Measurements from ENCODE around the gene FARP2.
"Not testable (repeated sequence)": the region's sequence is repeated elsewhere in the genome, so short reads cannot be mapped to it uniquely, and the experiment has no call there.

Gene FARP2

GRCh38 chr2:241366678-241367077, 10.6 kb downstream of the FARP2 start:
- H3K9ac ChIP-seq (ENCODE audit: low read length), result peak overlapping the region; percentile 43
- H3K4me2 ChIP-seq (ENCODE audit: low read length), result peak overlapping the region; percentile 85
- peaks cover 48% of the 10 kb centered on the region for H3K4me1 ChIP-seq (ENCODE audit: low read length)
- peak overlapping the region; percentile 80 for H3K27ac ChIP-seq (ENCODE audit: low read length)
- H3K79me2 ChIP-seq (ENCODE audit: low read length), result peaks cover 93% of the 10 kb centered on the region
- no peaks in the 10 kb centered on the region for H3K9me3 ChIP-seq (ENCODE audit: insufficient read depth, low read length)
- H3K27me3 ChIP-seq (ENCODE audit: low read depth, low read length), result no peaks in the 10 kb centered on the region
- no peak overlapping the region for H2AFZ ChIP-seq (ENCODE audit: low read depth, low read length)
- no peak for TF ChIP-seq EZH2phosphoT487 (IDR thresholded peaks at IDR 0.05; ENCODE audit: low read depth)
- no peak for TF ChIP-seq CTCF (IDR thresholded peaks at IDR 0.05; ENCODE audit: low read depth, low read length)
- peaks cover 56% of the 10 kb centered on the region for H4K20me1 ChIP-seq (ENCODE audit: insufficient read depth, low read length)
- H3K36me3 ChIP-seq (replicated peaks; ENCODE audit: low read depth, low read length), result peaks cover 2% of the 10 kb centered on the region
- H3K4me3 ChIP-seq (ENCODE audit: low read length), result peak overlapping the region; percentile 52

- Histone ChIP-seq H3K79me2 (ENCODE audit: low read length) (peaks cover 94% of the 10 kb centered on the region), H3K4me3 (ENCODE audit: low read length) (no peak overlapping the region), H3K27me3 (ENCODE audit: low read depth, low read length) (no peaks in the 10 kb centered on the region), H3K36me3 (replicated peaks; ENCODE audit: low read depth, low read length) (peaks cover 8% of the 10 kb centered on the region), H3K4me1 (ENCODE audit: low read length) (peaks cover 44% of the 10 kb centered on the region), H4K20me1 (ENCODE audit: insufficient read depth, low read length) (peaks cover 45% of the 10 kb centered on the region), H2AFZ (ENCODE audit: low read depth, low read length) (no peak overlapping the region), H3K9me3 (ENCODE audit: insufficient read depth, low read length) (no peaks in the 10 kb centered on the region), H3K27ac (ENCODE audit: low read length) (no peak overlapping the region), H3K4me2 (ENCODE audit: low read length) (0 out of 2 replicates have a peak overlapping the region, but pooled peaks have one; percentile 1), H3K9ac (ENCODE audit: low read length) (no peak overlapping the region)
- TF ChIP-seq EZH2phosphoT487 (IDR thresholded peaks at IDR 0.05; ENCODE audit: low read depth), result no peak
- no peak for TF ChIP-seq CTCF (IDR thresholded peaks at IDR 0.05; ENCODE audit: low read depth, low read length)
Measured at GRCh38 chr2:241368643-241369042, 12.6 kb downstream of the FARP2 start.

GRCh38 chr2:241372361-241372992, 16.4 kb downstream of the FARP2 start:
- TF ChIP-seq CTCF (IDR thresholded peaks at IDR 0.05; ENCODE audit: low read depth, low read length) (no peak), EZH2phosphoT487 (IDR thresholded peaks at IDR 0.05; ENCODE audit: low read depth) (no peak)
- H3K27me3 ChIP-seq (ENCODE audit: low read depth, low read length), result no peaks in the 10 kb centered on the region
- H4K20me1 ChIP-seq (ENCODE audit: insufficient read depth, low read length), result peaks cover 27% of the 10 kb centered on the region
- peaks cover 84% of the 10 kb centered on the region for H3K79me2 ChIP-seq (ENCODE audit: low read length)
- H3K4me3 ChIP-seq (ENCODE audit: low read length), result no peak overlapping the region
- H3K9ac ChIP-seq (ENCODE audit: low read length), result no peak overlapping the region
- H3K4me1 ChIP-seq (ENCODE audit: low read length), result peaks cover 39% of the 10 kb centered on the region
- H3K27ac ChIP-seq (ENCODE audit: low read length), result no peak overlapping the region
- H3K4me2 ChIP-seq (ENCODE audit: low read length), result no peak overlapping the region
- H3K36me3 ChIP-seq (replicated peaks; ENCODE audit: low read depth, low read length), result peaks cover 26% of the 10 kb centered on the region
- H2AFZ ChIP-seq (ENCODE audit: low read depth, low read length), result no peak overlapping the region
- H3K9me3 ChIP-seq (ENCODE audit: insufficient read depth, low read length), result no peaks in the 10 kb centered on the region

GRCh38 chr2:241373446-241373845, 17.4 kb downstream of the FARP2 start:
- H3K4me2 ChIP-seq (ENCODE audit: low read length), result no peak overlapping the region
- no peaks in the 10 kb centered on the region for H3K9me3 ChIP-seq (ENCODE audit: insufficient read depth, low read length)
- no peak overlapping the region for H3K27ac ChIP-seq (ENCODE audit: low read length)
- no peak for TF ChIP-seq EZH2phosphoT487 (IDR thresholded peaks at IDR 0.05; ENCODE audit: low read depth)
- no peak for TF ChIP-seq CTCF (IDR thresholded peaks at IDR 0.05; ENCODE audit: low read depth, low read length)
- H4K20me1 ChIP-seq (ENCODE audit: insufficient read depth, low read length), result peaks cover 19% of the 10 kb centered on the region; the same call in 1 of the 2 replicates
- H3K4me1 ChIP-seq (ENCODE audit: low read length), result peaks cover 35% of the 10 kb centered on the region
- H3K27me3 ChIP-seq (ENCODE audit: low read depth, low read length), result no peaks in the 10 kb centered on the region
- H2AFZ ChIP-seq (ENCODE audit: low read depth, low read length), result no peak overlapping the region
- no peak overlapping the region for H3K9ac ChIP-seq (ENCODE audit: low read length)
- no peak overlapping the region for H3K4me3 ChIP-seq (ENCODE audit: low read length)
- peaks cover 29% of the 10 kb centered on the region for H3K36me3 ChIP-seq (replicated peaks; ENCODE audit: low read depth, low read length)
- H3K79me2 ChIP-seq (ENCODE audit: low read length), result peaks cover 80% of the 10 kb centered on the region

- not testable (repeated sequence) for H3K9ac ChIP-seq (ENCODE audit: low read length); H3K9me3 ChIP-seq (ENCODE audit: insufficient read depth, low read length); H2AFZ ChIP-seq (ENCODE audit: low read depth, low read length); H3K27me3 ChIP-seq (ENCODE audit: low read depth, low read length); H3K4me3 ChIP-seq (ENCODE audit: low read length)
- peaks cover 79% of the 10 kb centered on the region for H3K79me2 ChIP-seq (ENCODE audit: low read length)
- peaks cover 29% of the 10 kb centered on the region for H3K36me3 ChIP-seq (replicated peaks; ENCODE audit: low read depth, low read length)
- peak overlapping the region; percentile 77; the same call in 1 of the 2 replicates for H3K4me2 ChIP-seq (ENCODE audit: low read length)
- peak overlapping the region; percentile 79 for H3K27ac ChIP-seq (ENCODE audit: low read length)
- H3K4me1 ChIP-seq (ENCODE audit: low read length), result peaks cover 31% of the 10 kb centered on the region
- H4K20me1 ChIP-seq (ENCODE audit: insufficient read depth, low read length), result peaks cover 18% of the 10 kb centered on the region; the same call in 1 of the 2 replicates
Measured at GRCh38 chr2:241373906-241374305, 17.8 kb downstream of the FARP2 start.
